Measurements from ENCODE around the gene ZC3H13. TPM values are rescaled to one million over a fixed set of nuclear protein-coding genes. Genes with fewer than 3 reads are reported as not detected.

ZC3H13 gene
- total RNA-seq, 4 donors from 2014 or later, result 33.6 to 47.8 (median 36.4) TPM

- no peaks in the 10 kb centered on the region for H3K4me1 ChIP-seq
- DNase-seq (ENCODE audit: extremely low spot score), result no peak
- no peak overlapping the region for H3K27ac ChIP-seq (replicated peaks in 1 of 4)
- H3K36me3 ChIP-seq, result no peaks in the 10 kb centered on the region
- no peaks in the 10 kb centered on the region for H3K27me3 ChIP-seq
- WGBS, result 85% methylated on average over 2 of the region's 2 CpGs
- no peak overlapping the region for H3K4me3 ChIP-seq
- H3K9me3 ChIP-seq, result no peaks in the 10 kb centered on the region
- TF ChIP-seq EP300 (IDR thresholded peaks at IDR 0.05) (no peak), POLR2A (IDR thresholded peaks at IDR 0.05; ENCODE audit: low read depth) (no peak), CTCF (IDR thresholded peaks at IDR 0.05) (no peak), POLR2AphosphoS5 (IDR thresholded peaks at IDR 0.05) (no peak)
- intact Hi-C loops (cut with DNase I), result no loop called here
Measured at GRCh38 chr13:45943965-45944364, 108.6 kb downstream of the ZC3H13 start.

GRCh38 chr13:45943120-45943519 is 109.4 kb downstream of the ZC3H13 start:
- Histone ChIP-seq H3K4me3 (no peak overlapping the region), H3K27ac (replicated peaks in 1 of 4) (no peak overlapping the region), H3K27me3 (no peaks in the 10 kb centered on the region), H3K9me3 (no peaks in the 10 kb centered on the region), H3K4me1 (no peaks in the 10 kb centered on the region), H3K36me3 (no peaks in the 10 kb centered on the region)
- DNase-seq (ENCODE audit: extremely low spot score), result no peak
- intact Hi-C loops (cut with DNase I), result no loop called here
- TF ChIP-seq CTCF (IDR thresholded peaks at IDR 0.05) (no peak), POLR2AphosphoS5 (IDR thresholded peaks at IDR 0.05) (no peak), POLR2A (IDR thresholded peaks at IDR 0.05; ENCODE audit: low read depth) (no peak), EP300 (IDR thresholded peaks at IDR 0.05) (no peak)
- WGBS, result 77% methylated on average over 2 of the region's 2 CpGs

GRCh38 chr13:45941261-45941660 is 111.3 kb downstream of the ZC3H13 start:
- TF ChIP-seq POLR2AphosphoS5 (IDR thresholded peaks at IDR 0.05) (no peak), POLR2A (IDR thresholded peaks at IDR 0.05; ENCODE audit: low read depth) (no peak), CTCF (IDR thresholded peaks at IDR 0.05) (no peak)
- no peaks in the 10 kb centered on the region for H3K4me1 ChIP-seq
- WGBS, result 20% methylated on average over 1 of the region's 1 CpG
- H3K4me3 ChIP-seq, result no peak overlapping the region
- H3K27me3 ChIP-seq, result no peaks in the 10 kb centered on the region
- no peak for DNase-seq (ENCODE audit: extremely low spot score)
- intact Hi-C loops (cut with DNase I), result no loop called here
- no peaks in the 10 kb centered on the region for H3K36me3 ChIP-seq
- H3K27ac ChIP-seq (replicated peaks in 1 of 4), result no peak overlapping the region
- H3K9me3 ChIP-seq, result no peaks in the 10 kb centered on the region

DNA sequence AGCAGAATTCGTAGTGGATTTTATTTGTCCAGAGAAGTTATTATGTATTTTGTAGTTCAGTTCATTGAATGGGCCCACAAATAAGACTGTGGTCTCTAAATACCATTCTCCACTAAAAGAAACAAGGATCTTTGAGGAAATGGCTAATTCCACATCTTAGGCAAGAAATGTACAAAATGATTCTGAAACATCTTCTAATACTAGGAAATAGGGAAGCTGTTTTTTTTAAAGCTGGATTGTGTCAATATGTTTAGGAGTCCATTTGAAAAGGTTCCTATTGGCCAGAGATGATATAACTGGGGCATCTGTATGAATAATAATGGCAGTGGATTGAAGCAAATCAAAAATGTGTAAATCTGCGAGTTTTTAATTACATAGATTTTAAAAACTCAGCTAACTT is 112.5 kb downstream of the ZC3H13 start:
- H3K27ac ChIP-seq (replicated peaks in 1 of 4), result no peak overlapping the region
- TF ChIP-seq POLR2AphosphoS5 (IDR thresholded peaks at IDR 0.05) (no peak), EP300 (IDR thresholded peaks at IDR 0.05) (no peak), CTCF (IDR thresholded peaks at IDR 0.05) (no peak), POLR2A (IDR thresholded peaks at IDR 0.05; ENCODE audit: low read depth) (no peak)

DNA sequence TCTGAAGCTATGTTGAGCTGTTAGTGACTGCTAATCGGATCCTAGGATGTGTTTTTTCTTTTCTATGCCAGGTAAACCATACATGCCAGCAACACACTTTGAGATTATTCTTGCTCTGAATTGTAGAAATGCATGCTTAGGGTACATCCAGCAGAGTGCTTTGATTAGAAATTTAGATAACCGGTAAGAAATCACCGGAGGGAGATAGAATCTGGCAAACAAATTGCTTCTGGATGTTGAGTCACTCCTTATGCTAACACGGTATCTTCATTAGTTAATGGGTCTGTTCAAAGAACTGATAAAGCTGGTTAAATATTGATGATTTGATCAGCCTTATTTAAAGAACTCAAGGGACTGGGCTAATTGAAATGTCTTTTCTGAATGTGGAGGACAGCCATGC is 115.9 kb downstream of the ZC3H13 start:
- Histone ChIP-seq H3K27ac (replicated peaks in 1 of 4) (no peak overlapping the region), H3K27me3 (no peaks in the 10 kb centered on the region), H3K36me3 (no peaks in the 10 kb centered on the region), H3K4me3 (no peak overlapping the region), H3K9me3 (no peaks in the 10 kb centered on the region), H3K4me1 (no peaks in the 10 kb centered on the region)
- intact Hi-C loops (cut with DNase I), result no loop called here
- DNase-seq (ENCODE audit: extremely low spot score), result no peak
- WGBS, result 77% methylated on average over 4 of the region's 4 CpGs
- no peak for TF ChIP-seq POLR2AphosphoS5 (IDR thresholded peaks at IDR 0.05)
- TF ChIP-seq EP300 (IDR thresholded peaks at IDR 0.05), result no peak
- no peak for TF ChIP-seq POLR2A (IDR thresholded peaks at IDR 0.05; ENCODE audit: low read depth)
- no peak for TF ChIP-seq CTCF (IDR thresholded peaks at IDR 0.05)

More for the DNA sequence above, 112.5 kb downstream of the ZC3H13 start:
- DNase-seq (ENCODE audit: extremely low spot score), result no peak
- WGBS, result 90% methylated on average over 2 of the region's 2 CpGs
- Histone ChIP-seq H3K36me3 (no peaks in the 10 kb centered on the region), H3K9me3 (no peaks in the 10 kb centered on the region), H3K4me3 (no peak overlapping the region), H3K4me1 (no peaks in the 10 kb centered on the region), H3K27me3 (no peaks in the 10 kb centered on the region)
- intact Hi-C loops (cut with DNase I), result no loop called here

Data from esophagus muscularis mucosa (tissue), 4 donors.